ENCODE results near the gene TSPO2.

TSPO2 gene

GRCh38 chr6:41008011-41008410, 34.3 kb upstream of the TSPO2 start:
- H2AFZ ChIP-seq (ENCODE audit: low read depth, low read length): no peak overlapping the region

GRCh38 chr6:41009669-41010068, 32.6 kb upstream of the TSPO2 start:
- no peaks in the 10 kb centered on the region for H3K9me3 ChIP-seq (ENCODE audit: insufficient read depth, low read length, severe bottlenecking)
- ATAC-seq (ENCODE audit: insufficient read depth, low read depth) (no peak), DNase-seq (no peak)
- no peak overlapping the region for H3K4me3 ChIP-seq (ENCODE audit: low read depth in 1 of 2, low read length in 2 of 2)
- H3K79me2 ChIP-seq (ENCODE audit: insufficient read depth, low read length): no peaks in the 10 kb centered on the region
- H2AFZ ChIP-seq (ENCODE audit: low read depth, low read length): no peak overlapping the region
- H4K20me1 ChIP-seq (ENCODE audit: insufficient read depth, low read length): no peaks in the 10 kb centered on the region
- peaks cover 8% of the 10 kb centered on the region for H3K4me1 ChIP-seq (ENCODE audit: insufficient read depth, low read length)
- H3K27me3 ChIP-seq (ENCODE audit: insufficient read depth, low read length, poor library complexity): peaks cover 2% of the 10 kb centered on the region
- H3K9ac ChIP-seq (ENCODE audit: low read depth, low read length): no peak overlapping the region
- H3K36me3 ChIP-seq (ENCODE audit: insufficient read depth, low read length): no peaks in the 10 kb centered on the region
- no peak overlapping the region for H3K27ac ChIP-seq (ENCODE audit: low read length)
- H3K4me2 ChIP-seq (ENCODE audit: insufficient read depth, low read length): no peak overlapping the region
- TF ChIP-seq EZH2 (IDR thresholded peaks at IDR 0.05; ENCODE audit: borderline replicate concordance, low read depth, low read length, severe bottlenecking) (no peak), CTCF (IDR thresholded peaks at IDR 0.05; ENCODE audit: borderline replicate concordance, extremely low read depth, low read length, poor library complexity, severe bottlenecking) (no peak)

More at GRCh38 chr6:41008011-41008410, 34.3 kb upstream of the TSPO2 start:
- no peak overlapping the region for H3K4me3 ChIP-seq (ENCODE audit: low read depth in 1 of 2, low read length in 2 of 2)
- DNase-seq: no peak
- TF ChIP-seq EZH2 (IDR thresholded peaks at IDR 0.05; ENCODE audit: borderline replicate concordance, low read depth, low read length, severe bottlenecking) (no peak), CTCF (IDR thresholded peaks at IDR 0.05; ENCODE audit: borderline replicate concordance, extremely low read depth, low read length, poor library complexity, severe bottlenecking) (no peak)
- H3K79me2 ChIP-seq (ENCODE audit: insufficient read depth, low read length): no peaks in the 10 kb centered on the region
- H3K27ac ChIP-seq (ENCODE audit: low read length): no peak overlapping the region
- peaks cover 2% of the 10 kb centered on the region for H3K27me3 ChIP-seq (ENCODE audit: insufficient read depth, low read length, poor library complexity)
- no peaks in the 10 kb centered on the region for H3K9me3 ChIP-seq (ENCODE audit: insufficient read depth, low read length, severe bottlenecking)
- ATAC-seq (ENCODE audit: insufficient read depth, low read depth): no peak
- H3K36me3 ChIP-seq (ENCODE audit: insufficient read depth, low read length): no peaks in the 10 kb centered on the region
- no peaks in the 10 kb centered on the region for H4K20me1 ChIP-seq (ENCODE audit: insufficient read depth, low read length)
- H3K4me1 ChIP-seq (ENCODE audit: insufficient read depth, low read length): peaks cover 8% of the 10 kb centered on the region
- no peak overlapping the region for H3K4me2 ChIP-seq (ENCODE audit: insufficient read depth, low read length)
- no peak overlapping the region for H3K9ac ChIP-seq (ENCODE audit: low read depth, low read length)

- DNase-seq: no peak
- H3K36me3 ChIP-seq (ENCODE audit: insufficient read depth, low read length): no peaks in the 10 kb centered on the region
- no peak overlapping the region for H3K4me2 ChIP-seq (ENCODE audit: insufficient read depth, low read length)
- no peaks in the 10 kb centered on the region for H3K79me2 ChIP-seq (ENCODE audit: insufficient read depth, low read length)
- H3K9ac ChIP-seq (ENCODE audit: low read depth, low read length): no peak overlapping the region
- no peak for ATAC-seq (ENCODE audit: insufficient read depth, low read depth)
- no peak overlapping the region for H2AFZ ChIP-seq (ENCODE audit: low read depth, low read length)
- no peak overlapping the region for H3K4me3 ChIP-seq (ENCODE audit: low read depth in 1 of 2, low read length in 2 of 2)
- no peaks in the 10 kb centered on the region; the same call in 1 of the 2 replicates for H4K20me1 ChIP-seq (ENCODE audit: insufficient read depth, low read length)
- H3K27me3 ChIP-seq (ENCODE audit: insufficient read depth, low read length, poor library complexity): no peaks in the 10 kb centered on the region
- no peaks in the 10 kb centered on the region for H3K9me3 ChIP-seq (ENCODE audit: insufficient read depth, low read length, severe bottlenecking)
- H3K27ac ChIP-seq (ENCODE audit: low read length): no peak overlapping the region
- H3K4me1 ChIP-seq (ENCODE audit: insufficient read depth, low read length): no peaks in the 10 kb centered on the region
- TF ChIP-seq EZH2 (IDR thresholded peaks at IDR 0.05; ENCODE audit: borderline replicate concordance, low read depth, low read length, severe bottlenecking): no peak
- no peak for TF ChIP-seq CTCF (IDR thresholded peaks at IDR 0.05; ENCODE audit: borderline replicate concordance, extremely low read depth, low read length, poor library complexity, severe bottlenecking)
Measured at GRCh38 chr6:41011673-41012072, 30.6 kb upstream of the TSPO2 start.
